ENCODE measurements around the gene A3GALT2.
A peak's percentile ranks its signal among the peaks of the same experiment; 100 is the strongest.

A3GALT2 gene

DNA sequence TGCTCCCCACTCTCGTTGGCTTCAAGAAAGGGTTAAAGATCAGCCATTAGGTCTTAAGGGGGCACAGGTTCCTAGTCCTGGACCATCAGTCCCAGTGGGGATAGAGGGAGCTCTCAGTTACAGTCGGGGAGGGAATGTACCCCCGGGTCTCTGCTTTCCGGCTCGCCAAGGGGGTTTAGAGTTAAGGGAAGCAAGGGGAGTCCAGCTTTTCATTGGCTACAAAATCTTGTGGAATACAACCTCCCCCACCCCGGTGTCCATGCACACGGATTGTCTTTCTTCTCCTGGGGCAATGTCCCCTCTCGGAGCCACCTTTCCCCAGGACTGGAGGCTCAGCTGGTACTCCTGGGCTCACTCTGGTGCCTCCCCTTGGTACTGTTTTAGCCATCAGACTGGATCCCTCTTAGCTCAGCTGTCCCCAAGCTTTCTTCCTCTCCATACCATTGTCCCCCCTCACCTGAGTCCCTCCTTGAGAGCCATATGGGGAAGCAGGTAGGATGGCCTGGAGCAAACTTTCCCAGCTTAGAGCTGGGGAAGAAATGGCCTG, at the start of gene A3GALT2:
TSS of gene A3GALT2 (minus strand) at position 480 of the 547 bp plus-strand sequence. CDS start at position 480, 0 bp downstream.
- DNase-seq (ENCODE audit: low read depth): no peak

DNA sequence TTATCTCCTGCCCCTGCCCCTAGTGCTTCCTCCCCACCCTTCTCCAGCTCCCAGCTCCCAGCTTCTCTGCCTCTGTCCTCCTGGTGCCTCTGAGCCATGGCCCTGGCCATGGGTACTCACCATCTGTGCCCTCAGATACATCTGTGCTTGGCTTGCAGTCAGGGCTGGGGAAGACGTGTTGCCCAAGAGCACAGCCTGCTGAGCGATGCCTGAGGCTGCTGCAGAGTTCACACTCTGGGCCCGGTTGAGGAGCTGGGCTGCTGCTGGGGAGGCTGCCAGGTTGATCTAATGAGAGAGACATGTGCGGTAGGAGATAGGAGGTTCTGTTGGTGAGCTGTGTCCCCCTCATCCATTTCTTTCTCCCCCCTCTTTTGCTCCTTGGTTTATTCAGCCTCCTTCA, 49.4 kb upstream of the A3GALT2 start:
- peak; percentile 83 for DNase-seq (ENCODE audit: low read depth)

DNA sequence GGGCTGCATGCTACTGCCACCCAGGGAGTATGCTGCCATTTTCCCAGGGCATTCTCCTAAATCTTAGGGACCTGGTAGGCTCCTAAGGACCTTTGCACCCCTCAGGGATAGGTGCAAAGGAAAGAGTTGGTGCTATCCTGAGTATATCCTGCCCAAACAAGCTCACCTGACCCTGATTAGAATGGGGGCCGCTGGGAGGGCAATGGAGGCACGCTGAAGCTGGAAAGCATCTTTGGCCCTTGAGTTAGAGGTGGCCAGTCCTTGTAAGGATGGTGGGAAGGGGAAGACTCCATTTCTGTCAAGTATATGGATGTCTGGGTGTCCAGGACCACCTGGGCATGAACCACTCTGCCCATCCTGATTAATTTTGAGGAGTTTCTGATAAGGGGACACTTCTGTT, 48.9 kb upstream of the A3GALT2 start:
- DNase-seq (ENCODE audit: low read depth): no peak

DNA sequence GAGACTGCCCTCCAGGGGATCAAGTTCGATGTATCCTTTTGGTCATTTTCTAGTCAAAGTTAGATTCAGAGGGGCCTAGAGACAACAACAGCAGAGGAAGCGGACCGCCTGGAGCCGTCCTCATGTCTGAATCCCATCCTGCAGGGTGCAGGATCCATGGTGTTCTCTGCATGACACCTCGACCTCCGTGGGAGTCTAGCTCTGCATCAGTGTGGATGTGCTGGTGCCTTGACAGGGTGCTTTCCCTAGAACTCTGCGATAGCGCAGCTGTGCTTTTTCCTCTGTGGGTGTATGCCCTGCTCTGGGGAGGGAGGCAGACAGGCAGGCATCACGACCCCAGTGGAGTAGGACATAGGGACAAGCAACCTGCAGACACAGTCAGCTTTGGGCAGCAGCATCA, 48.2 kb upstream of the A3GALT2 start:
- DNase-seq (ENCODE audit: low read depth): no peak

DNA sequence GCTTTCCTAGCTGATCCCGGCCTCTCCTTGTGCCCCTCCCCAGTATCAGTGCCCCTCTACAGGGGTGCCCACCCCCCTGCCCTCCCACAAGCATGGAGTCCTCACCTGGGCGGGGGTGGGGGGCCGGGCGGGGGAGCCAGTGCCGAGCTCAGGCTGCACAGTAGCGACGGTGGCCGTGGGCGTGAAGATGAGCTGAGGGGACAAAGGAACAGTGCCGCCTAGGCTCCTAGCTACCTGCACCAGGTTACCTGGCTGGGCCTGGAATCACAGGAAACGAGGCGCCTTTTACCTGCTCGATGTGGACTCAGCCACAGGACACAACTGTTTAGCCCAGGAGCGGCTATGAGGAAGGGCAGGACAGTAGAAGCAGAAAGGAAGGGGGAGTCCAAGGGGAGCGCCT, 47.5 kb upstream of the A3GALT2 start:
- no peak for DNase-seq (ENCODE audit: low read depth)

DNA sequence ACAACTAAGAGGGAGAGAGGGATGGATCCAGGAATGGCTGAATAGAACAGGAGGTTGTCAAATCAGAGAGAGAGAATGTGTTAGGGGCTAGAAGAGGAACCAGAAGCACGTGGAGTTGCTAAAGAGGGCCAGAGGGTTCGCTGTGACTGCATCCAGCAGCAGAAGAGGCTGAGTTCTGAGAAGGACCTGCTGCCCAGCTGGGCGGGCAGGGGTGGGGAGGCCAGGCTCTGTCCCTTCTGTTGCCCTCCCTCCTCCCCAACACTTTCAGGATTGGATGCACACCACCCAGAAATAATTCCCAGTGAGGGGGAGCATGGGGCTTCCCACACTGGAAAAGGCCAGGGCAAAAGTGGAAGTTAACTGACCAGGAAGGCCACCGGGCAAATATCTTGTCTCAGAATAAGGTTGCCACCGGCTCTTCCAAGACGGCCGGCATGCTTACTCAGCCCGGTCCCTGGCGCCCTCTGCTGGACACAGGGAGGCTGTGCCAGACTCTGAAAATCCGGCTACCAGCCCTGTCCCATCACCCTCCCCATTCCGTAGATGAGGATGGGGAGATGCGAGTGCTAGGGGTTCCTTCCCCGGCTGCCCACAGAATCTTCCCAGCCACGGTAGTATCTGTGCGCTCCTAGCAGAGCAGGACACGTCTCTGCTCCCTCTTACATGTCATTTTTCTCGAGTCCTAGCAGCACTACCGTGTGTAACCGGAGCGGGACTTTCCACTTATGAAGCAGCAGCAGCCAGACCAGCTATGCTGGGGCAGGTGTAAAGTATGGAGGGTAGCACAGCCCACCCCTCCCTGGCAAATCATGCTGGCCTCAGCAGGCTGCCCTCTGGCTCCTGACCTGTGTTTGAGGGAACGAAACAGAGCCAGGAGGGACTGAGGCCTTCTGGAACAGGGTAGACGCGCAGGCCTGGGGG, 46.8 kb upstream of the A3GALT2 start:
- peak; percentile 68 for DNase-seq (ENCODE audit: low read depth)

DNA sequence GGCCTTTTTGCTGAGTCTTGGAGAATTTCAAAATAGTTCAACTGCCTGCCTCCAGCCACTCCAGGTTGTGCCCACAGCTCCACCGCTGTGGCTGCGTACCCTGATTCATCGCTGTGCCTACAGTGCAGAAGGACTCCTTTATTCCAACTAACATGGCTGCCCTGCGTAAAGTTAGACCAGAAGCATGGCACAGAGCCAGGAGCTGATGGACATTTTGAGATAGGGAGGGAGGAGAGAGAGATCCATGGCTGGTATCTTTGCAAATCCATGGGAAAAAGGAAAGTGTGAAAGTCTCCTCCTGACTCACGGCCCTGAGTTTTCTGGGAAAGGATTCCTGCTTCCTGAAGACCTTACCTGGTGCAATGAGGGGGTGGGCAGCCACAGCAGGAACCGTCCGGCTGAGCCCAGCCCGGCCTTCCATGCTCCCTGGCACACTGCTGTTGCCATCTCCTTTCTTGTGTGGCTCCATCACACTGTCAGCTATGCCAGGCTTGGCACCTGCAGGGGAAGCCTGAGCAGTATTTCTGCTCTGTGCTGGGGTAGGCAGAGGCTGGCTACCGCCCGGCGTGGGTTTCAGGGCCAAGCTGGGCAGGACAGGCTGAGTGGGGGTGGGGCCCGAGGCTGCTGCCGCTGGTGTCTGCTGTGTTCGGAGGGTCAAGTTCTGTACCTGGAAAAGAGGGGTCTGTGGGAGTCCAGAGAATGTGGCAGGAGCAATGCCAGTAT, 46.0 kb upstream of the A3GALT2 start:
- DNase-seq (ENCODE audit: low read depth): no peak

DNA sequence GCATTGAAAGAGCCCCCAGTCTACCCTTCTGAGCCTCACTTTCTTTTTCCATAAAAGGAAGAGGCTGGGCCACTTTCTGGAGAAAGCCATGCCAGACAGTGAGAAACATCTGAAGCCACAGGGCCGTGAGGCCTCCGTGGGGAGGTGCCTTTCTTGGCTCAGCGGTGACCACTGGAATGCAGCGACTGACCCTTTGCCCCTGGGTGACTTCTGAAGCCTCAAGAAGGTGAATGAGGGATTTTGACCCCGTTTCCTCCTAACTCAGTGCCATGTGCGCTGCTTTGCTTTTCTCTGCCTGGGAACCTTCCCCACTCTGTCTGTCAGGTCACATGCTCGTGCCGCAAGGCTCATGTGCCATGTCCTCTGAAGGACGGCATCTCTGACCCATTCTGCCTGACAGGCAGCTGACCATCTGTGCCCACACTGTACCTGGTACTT, 44.7 kb upstream of the A3GALT2 start:
- DNase-seq (ENCODE audit: low read depth): peak; percentile 64

DNA sequence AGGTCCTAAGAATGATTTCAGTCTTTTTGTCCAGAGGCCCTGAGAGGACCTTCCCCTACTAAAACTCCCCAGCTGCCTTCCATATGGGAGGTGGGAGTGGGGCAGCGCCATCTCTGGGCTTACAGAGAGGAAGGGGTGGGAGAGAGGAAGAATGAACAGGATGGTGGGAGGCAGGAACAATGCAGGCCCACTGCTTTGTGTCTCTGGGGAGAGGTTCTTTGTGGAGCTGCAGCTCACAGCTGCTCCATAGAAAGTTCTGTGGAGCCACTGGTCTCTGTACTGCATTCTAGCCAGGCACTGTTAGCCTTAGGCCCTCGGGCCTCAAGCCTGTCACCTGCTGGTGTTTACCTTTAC, 43.6 kb upstream of the A3GALT2 start:
- DNase-seq (ENCODE audit: low read depth): no peak

DNA sequence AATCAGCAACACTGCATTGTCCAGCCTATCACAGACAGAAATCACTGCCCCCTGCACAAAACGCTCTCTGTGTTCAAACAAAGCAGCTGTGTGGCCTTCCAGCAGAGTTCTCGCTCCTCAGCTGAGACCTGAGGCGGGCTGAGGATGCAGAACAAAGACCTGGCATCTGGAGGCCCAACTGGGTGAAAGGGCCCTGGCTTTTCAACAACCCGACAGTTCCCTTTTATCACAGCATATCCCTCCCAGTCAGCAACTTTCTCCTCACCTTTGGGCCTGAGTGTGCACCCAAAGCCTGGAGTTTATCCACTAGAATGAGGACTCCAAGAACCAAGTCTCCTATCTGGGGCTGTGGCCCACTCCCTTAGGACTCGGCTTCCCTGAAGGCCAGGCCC, 42.6 kb upstream of the A3GALT2 start:
- DNase-seq (ENCODE audit: low read depth): no peak

DNA sequence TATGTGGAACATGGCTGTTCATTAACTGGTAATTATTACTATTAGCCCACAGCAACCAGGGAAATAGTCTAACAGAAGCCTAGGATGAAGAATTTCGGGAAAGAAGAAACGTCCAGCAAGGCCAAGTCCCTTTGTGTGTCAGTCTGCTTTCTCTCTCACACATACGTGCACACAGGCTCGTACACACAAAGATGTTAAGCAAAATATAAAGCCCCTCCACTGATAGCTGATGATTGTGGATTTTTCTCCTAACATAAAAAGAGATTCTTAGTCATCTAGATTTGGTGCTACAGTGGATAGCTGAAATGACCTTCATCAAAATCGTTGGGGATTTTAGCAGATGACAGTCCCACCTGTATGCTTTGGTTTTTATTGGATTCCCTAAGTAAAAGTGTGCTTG, 42.1 kb upstream of the A3GALT2 start:
- no peak for DNase-seq (ENCODE audit: low read depth)

DNA sequence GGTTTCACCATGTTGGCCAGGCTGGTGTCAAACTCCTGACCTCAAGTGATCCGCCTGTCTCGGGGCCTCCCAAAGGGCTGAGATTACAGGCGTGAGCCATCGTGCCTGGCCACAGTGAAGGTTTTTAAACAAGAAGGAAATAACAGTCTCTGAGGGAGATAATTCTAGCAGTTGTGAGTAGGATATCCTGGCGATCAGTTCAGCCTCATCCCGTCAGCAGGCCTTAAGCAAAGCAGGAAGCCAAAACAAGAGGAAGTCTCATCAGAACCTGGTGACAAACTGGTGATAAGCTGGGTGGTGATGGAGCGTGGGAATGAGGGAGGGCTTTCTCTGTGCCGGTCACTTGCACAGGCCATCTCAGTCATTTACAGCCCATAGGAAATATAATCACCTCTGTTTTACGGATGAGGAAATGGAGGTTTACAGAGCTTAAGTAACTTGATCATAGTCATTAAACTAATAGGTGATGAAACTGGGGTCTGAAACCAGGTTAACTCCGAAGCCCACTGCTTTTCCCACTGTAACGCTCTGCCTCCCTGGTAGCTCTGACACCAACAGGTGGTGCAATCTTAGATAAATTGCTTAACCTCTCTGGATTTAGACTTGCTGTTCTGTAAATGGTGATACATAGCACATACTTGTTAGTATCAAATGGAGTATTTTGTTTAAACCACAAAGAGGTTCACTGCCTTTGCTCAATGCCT, 40.8 kb upstream of the A3GALT2 start:
- no peak for DNase-seq (ENCODE audit: low read depth)

DNA sequence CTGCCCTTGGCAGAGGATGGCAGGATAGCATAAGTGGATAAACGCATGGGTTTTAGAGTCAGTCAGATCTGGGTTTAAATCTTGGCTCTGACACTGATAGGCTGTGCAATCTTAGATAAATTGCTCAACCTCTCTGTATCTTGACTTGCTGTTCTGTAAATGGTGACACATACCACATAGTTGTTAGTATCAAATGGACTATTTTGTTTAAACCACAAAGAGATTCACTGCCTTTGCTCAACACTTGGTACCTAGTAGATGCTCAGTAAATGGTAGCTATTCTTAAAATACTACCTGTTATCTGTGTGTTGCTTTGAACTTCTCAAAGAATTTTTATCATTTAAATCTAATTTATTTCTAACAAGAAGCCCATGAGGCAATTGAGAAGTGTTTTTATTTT, 39.5 kb upstream of the A3GALT2 start:
- peak; percentile 57 for DNase-seq (ENCODE audit: low read depth)

DNA sequence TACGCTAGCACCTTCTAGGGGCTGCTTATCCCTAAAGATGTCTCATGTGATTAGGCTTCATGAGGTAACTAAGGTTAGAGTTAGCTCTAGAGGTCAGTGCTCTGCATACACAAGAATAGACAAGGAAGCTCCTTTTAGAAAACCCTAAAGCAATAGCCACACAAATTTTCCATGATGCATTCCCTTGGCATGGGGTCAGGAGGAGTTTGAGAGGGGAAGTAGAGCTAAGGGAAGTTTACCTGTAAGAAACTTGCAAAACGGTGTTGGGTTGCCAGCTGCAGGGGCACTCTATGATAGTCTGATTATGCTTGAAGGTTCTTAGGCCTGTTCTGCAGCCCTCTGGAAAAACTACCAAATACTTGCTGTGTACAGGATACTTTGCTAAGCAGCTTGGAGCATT, 39.0 kb upstream of the A3GALT2 start:
- no peak for DNase-seq (ENCODE audit: low read depth)

DNA sequence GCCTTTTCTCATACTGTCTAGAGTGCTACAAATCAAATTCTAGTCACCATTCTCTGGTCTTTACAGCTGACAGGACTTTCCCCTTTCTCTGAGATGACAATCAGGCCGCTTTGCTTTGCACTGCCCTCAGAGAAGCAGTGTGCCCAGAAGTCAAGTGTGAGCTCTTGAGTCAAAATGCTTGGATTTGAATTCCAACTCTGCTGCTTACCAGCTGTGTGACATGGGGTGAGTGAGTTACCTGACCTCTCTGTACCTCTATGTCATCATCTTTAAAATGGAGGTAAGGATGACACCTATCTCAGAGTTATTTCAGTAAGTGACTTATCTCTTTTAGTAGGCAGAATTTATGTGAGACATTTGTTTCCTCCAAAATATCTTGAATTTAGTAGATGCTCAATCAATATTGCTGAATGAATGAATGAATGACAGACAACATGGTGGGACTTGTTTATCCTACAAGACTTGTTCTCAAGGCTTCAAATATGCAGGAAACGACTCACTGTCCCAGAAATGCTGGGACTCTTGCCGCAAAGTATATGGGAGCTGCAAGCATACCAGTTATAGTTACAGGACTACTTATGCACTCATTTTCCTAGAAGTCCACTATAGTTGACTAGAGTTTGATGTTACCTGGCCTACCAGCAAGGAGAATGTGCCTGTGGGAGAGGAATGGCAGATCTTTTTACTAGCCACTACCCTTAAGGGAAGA, 38.1 kb upstream of the A3GALT2 start:
- no peak for DNase-seq (ENCODE audit: low read depth)

DNA sequence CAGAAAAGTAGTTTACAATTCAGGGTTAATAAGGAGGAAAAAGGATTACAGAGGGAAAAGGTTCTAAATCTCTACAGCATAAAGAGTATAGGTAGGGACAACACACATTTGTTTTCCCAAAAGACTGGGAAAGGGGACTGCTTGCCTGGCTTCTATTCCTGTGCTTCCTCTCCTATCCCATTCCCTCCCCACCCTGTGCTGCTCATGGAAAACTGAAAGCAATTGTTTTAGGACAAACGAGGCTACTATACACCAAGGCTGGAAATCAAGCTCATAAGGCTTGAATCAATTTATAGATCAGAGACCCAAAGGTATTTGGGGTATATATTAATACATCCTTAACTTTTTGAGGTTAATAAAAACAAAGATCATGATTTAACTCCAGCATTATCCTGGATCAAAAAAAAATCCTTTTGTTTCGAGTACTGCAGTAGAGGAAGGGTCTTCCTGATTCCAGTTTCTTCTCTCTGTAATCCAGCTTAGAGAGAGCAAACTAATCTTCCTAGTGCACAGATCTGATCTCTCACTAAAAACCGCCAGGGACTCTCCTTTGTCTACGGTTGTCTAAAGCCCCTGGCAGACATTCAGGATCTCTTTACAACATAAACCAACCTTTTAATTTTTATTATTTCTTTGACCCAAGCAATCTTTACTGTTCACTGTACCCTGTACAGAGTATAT, 37.4 kb upstream of the A3GALT2 start:
- DNase-seq (ENCODE audit: low read depth): no peak

DNA sequence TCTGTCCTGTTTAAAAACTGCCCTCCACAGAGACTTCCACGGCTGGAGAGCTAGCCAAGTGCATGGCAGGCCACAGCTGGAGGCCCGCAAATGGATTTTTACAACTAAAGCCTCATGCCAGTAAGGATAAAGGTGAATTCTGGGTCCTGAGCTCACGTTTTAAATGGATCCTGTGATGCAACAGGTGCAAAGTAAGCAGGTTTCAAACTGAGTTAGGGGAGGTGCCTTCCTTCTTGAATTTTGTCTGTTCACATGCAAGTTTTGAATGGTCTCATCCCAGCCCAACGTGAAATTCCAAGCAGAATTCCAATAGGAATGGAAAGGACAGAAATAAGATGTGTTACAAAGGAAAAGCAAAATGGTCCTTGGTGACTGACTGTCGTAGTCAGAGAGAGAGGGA, 36.2 kb upstream of the A3GALT2 start:
- DNase-seq (ENCODE audit: low read depth): no peak

DNA sequence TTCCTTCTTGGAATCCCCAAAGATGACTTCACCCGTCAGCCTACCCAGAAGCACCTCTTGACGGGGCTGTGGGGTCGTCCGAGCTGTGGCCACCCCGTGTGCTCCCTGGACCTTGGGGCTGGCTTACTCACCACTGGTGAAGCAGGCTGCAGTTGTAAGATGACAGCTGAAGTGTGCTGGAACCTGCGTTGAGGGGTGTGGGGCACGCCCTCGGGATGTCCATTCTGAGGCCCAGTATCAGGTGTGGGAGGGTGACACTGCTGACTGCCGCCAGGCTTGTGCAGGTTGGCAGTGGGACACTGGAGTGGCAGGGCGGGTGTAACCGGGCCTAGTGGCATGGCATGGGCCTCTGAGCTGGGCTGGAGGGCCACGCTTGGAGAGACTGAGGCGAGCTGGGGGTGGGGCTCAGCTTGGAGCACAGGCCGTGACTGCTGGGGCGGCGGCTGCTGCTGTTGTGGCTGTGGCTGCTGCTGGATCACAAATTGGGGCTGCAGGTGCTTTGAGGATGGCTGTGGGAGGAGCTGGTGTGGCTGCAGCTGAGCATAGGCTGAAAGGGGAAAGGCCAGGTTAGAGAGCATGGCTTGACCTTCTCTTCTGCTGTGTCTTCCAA, 33.9 kb upstream of the A3GALT2 start:
- no peak for DNase-seq (ENCODE audit: low read depth)

DNA sequence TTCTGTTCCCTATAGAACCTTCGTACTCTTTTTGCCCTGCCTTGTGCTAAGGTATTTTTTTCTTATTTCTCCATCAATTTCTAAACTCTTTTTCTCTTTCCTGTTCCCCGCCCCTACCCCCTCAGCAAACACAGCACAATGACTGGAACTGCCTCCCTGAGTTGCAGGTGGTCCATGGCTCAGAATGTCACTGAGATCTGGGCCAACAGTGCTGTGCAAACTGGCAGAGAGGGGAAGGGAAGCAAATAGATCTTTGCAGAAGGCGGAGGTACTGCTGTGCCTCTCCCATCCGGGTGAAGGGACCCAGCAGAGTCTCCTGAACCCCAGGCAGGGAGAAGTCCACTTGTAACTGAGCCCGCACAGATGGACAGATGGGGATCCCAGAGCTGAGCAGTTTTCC, 32.6 kb upstream of the A3GALT2 start:
- no peak for DNase-seq (ENCODE audit: low read depth)

DNA sequence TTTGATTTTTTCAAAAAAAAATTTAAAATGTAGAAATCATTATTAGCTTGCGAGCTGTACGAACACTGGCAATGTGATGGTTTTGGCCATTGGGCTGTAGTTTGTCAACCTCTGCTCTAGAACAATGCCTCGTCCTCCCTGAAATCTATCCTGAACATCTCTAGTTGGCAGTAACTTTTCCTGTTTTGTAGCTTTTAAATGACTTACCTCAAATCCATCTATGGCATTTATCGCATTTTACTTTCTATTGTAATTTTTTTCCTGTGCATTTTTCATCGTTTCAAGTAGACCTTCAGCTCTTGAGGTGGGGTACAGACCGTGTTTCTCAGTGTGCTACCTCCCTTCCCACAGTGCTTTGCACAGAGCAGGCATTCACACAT, 30.4 kb upstream of the A3GALT2 start:
- no peak for DNase-seq (ENCODE audit: low read depth)
